ENCODE data around the gene KCNAB1.

- no peak for TF ChIP-seq CTCF (IDR thresholded peaks at IDR 0.05)
- TF ChIP-seq EZH2 (IDR thresholded peaks at IDR 0.05; ENCODE audit: borderline replicate concordance, insufficient read depth, low read depth, low read length, poor library complexity, severe bottlenecking), result no peak
Measured at GRCh38 chr3:156493887-156494286, 373.5 kb downstream of the KCNAB1 start.

Measured in B cell (primary cell).